KMS-11 (cell line): Measurements from ENCODE around the gene ANO10.

ENCODE experiments used
- H2AFZ ChIP-seq: fragments of 200-600 bp; sonication (generic); 2 replicates; pipeline ENCODE4 v1.6.1; 2016; ENCODE audit warnings: antibody characterized with exemption, mixed run types, low read depth
- H3K27ac ChIP-seq: fragments of 200-600 bp; sonication (generic); 2 replicates; pipeline ENCODE4 v1.6.1; 2016; ENCODE audit warnings: mild to moderate bottlenecking, mixed run types
- H3K27me3 ChIP-seq: fragments of 200-600 bp; sonication (generic); 2 replicates; pipeline ENCODE4 v1.6.1; 2017; ENCODE audit warnings: mild to moderate bottlenecking, low read depth, mixed run types, moderate library complexity; ENCODE audit not compliant: insufficient read depth
- H3K36me3 ChIP-seq: fragments of 200-600 bp; sonication (generic); 2 replicates; pipeline ENCODE4 v1.6.1; 2017; ENCODE audit warnings: mild to moderate bottlenecking, mixed run types; ENCODE audit not compliant: insufficient read depth
- H3K4me1 ChIP-seq: fragments of 200-600 bp; sonication (generic); 2 replicates; pipeline ENCODE4 v1.6.1; 2016; ENCODE audit warnings: mild to moderate bottlenecking, low read depth, mixed run types; ENCODE audit not compliant: poor library complexity, severe bottlenecking
- H3K4me2 ChIP-seq: fragments of 200-600 bp; sonication (generic); 2 replicates; pipeline ENCODE4 v1.7.0; 2016; ENCODE audit warnings: mild to moderate bottlenecking, mixed run types
- H3K4me3 ChIP-seq: fragments of 200-600 bp; sonication (generic); IDR thresholded peaks from 2 replicates; pipeline ENCODE4 v1.6.1; 2017; ENCODE audit warnings: low read depth, low read length, mixed read lengths; ENCODE audit not compliant: insufficient read depth
- H3K79me2 ChIP-seq: fragments of 200-600 bp; sonication (generic); 2 replicates; pipeline ENCODE4 v1.6.1; 2016; ENCODE audit warnings: low read depth, mixed run types; ENCODE audit not compliant: insufficient read depth
- H3K9ac ChIP-seq: fragments of 200-600 bp; sonication (generic); 2 replicates; pipeline ENCODE4 v1.6.1; 2016; ENCODE audit warnings: mild to moderate bottlenecking, mixed run types
- H4K20me1 ChIP-seq: fragments of 200-600 bp; sonication (generic); 2 replicates; pipeline ENCODE4 v1.6.1; 2016; ENCODE audit warnings: mild to moderate bottlenecking, mixed run types; ENCODE audit not compliant: insufficient read depth
- CTCF ChIP-seq: fragments of 200-600 bp; sonication (generic); conservative IDR thresholded peaks from 2 replicates; pipeline ENCODE4 v1.6.1; 2017; ENCODE audit warnings: low read depth, mild to moderate bottlenecking, antibody characterized with exemption, low read length, moderate library complexity, mixed read lengths

Gene ANO10

GRCh38 chr3:43371494-43371893, 250.3 kb downstream of the ANO10 start:
- Histone ChIP-seq H3K9ac (no peak overlapping the region), H3K4me2 (no peak overlapping the region), H3K36me3 (no peaks in the 10 kb centered on the region), H2AFZ (no peak overlapping the region), H3K27me3 (no peaks in the 10 kb centered on the region), H3K27ac (no peak overlapping the region), H3K79me2 (no peaks in the 10 kb centered on the region), H4K20me1 (no peaks in the 10 kb centered on the region), H3K4me3 (no peak overlapping the region), H3K4me1 (no peaks in the 10 kb centered on the region)
- no peak for TF ChIP-seq CTCF

GRCh38 chr3:43370293-43370980, 251.4 kb downstream of the ANO10 start:
- H3K27ac ChIP-seq, result no peak overlapping the region

GRCh38 chr3:43369404-43370292, 252.2 kb downstream of the ANO10 start:
- Histone ChIP-seq H3K4me3 (no peak overlapping the region), H3K27ac (no peak overlapping the region), H4K20me1 (no peaks in the 10 kb centered on the region), H3K9ac (no peak overlapping the region), H3K36me3 (no peaks in the 10 kb centered on the region), H3K4me1 (no peaks in the 10 kb centered on the region), H3K79me2 (no peaks in the 10 kb centered on the region), H2AFZ (no peak overlapping the region), H3K4me2 (no peak overlapping the region), H3K27me3 (no peaks in the 10 kb centered on the region)
- TF ChIP-seq CTCF, result no peak

More at GRCh38 chr3:43370293-43370980, 251.4 kb downstream of the ANO10 start:
- no peak for TF ChIP-seq CTCF
- no peak overlapping the region for H3K9ac ChIP-seq
- H2AFZ ChIP-seq, result no peak overlapping the region
- no peaks in the 10 kb centered on the region for H3K4me1 ChIP-seq
- no peak overlapping the region for H3K4me2 ChIP-seq
- H3K4me3 ChIP-seq, result no peak overlapping the region
- H3K79me2 ChIP-seq, result no peaks in the 10 kb centered on the region
- no peaks in the 10 kb centered on the region for H3K27me3 ChIP-seq
- H3K36me3 ChIP-seq, result no peaks in the 10 kb centered on the region
- no peaks in the 10 kb centered on the region for H4K20me1 ChIP-seq

DNA sequence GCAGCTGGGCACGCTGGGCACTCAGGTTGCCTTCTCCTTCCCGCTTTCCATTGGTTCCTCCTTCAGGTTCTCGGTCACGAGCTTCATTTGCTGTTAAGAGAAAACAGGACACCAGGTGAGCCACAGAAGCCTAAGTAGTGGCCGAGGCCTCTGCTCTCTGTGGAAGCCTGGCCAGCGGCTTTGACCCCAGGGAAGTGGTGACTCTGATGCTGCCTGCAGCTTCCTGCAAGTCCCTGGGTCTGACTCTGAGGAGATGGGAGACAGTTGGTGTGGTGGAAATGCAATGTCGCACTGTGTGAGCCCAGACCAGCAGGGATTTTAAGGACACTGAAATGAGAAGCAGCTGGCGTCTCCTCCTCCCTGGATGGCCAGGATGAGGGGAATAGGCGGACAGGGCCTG, 254.9 kb downstream of the ANO10 start:
- Histone ChIP-seq H3K36me3 (no peaks in the 10 kb centered on the region), H3K27ac (no peak overlapping the region), H4K20me1 (no peaks in the 10 kb centered on the region), H3K4me3 (no peak overlapping the region), H3K4me2 (no peak overlapping the region), H3K27me3 (no peaks in the 10 kb centered on the region), H3K4me1 (no peaks in the 10 kb centered on the region), H3K9ac (no peak overlapping the region), H2AFZ (no peak overlapping the region), H3K79me2 (no peaks in the 10 kb centered on the region)
- no peak for TF ChIP-seq CTCF
